Heart left ventricle (tissue), 16 donors: ENCODE measurements around the gene RUNX2. TPM values are rescaled to one million over a fixed set of nuclear protein-coding genes. Genes with fewer than 3 reads are reported as not detected.

ENCODE experiments used
- ATAC-seq, 4 donors: fragments of 200-7000 bp; cut with Tn5 transposase; one replicate each; pipeline ENCODE4 v1.9.1; 2020 to 2022; ENCODE audit warnings: moderate library complexity in 4 of 4, mild to moderate bottlenecking in 3 of 4, moderate number of reproducible peaks in 1 of 4
- DNase-seq, 5 donors: peaks; one replicate each; pipeline ENCODE4 v3.0.0-alpha.2; 2020
- H3K27ac ChIP-seq, 12 donors: fragments of 200-600 bp; sonication (generic) in 4 of 12; one replicate each; pipeline versions ENCODE4 v1.5.0 to v1.8.0; 2016 to 2022; ENCODE audit warnings: mild to moderate bottlenecking in 2 of 12
- H3K27me3 ChIP-seq, 9 donors: fragments of 200-600 bp; sonication (generic) in 2 of 9; one replicate each; pipeline versions ENCODE4 v1.5.1 to v1.8.0; 2016 to 2022; ENCODE audit warnings: mild to moderate bottlenecking in 3 of 9
- H3K36me3 ChIP-seq, 9 donors: fragments of 200-600 bp; sonication (generic) in 2 of 9; one replicate each; pipeline versions ENCODE4 v1.5.0 to v1.8.0; 2018 to 2022; ENCODE audit warnings: mild to moderate bottlenecking in 2 of 9
- H3K4me1 ChIP-seq, 12 donors: fragments of 200-600 bp; sonication (generic) in 4 of 12; one replicate each; pipeline versions ENCODE4 v1.5.0 to v1.8.0; 2016 to 2022; ENCODE audit warnings: mild to moderate bottlenecking in 3 of 12
- H3K4me3 ChIP-seq, 12 donors: fragments of 200-600 bp; sonication (generic) in 4 of 12; one replicate each; pipeline versions ENCODE4 v1.5.0 to v1.8.0; 2017 to 2022; ENCODE audit warnings: mild to moderate bottlenecking in 9 of 12, moderate library complexity in 4 of 12
- H3K9me3 ChIP-seq, 12 donors: fragments of 200-600 bp; sonication (generic) in 4 of 12; one replicate each; pipeline versions ENCODE4 v1.5.0 to v1.8.0; 2016 to 2022; ENCODE audit warnings: mild to moderate bottlenecking in 1 of 12
- CTCF ChIP-seq, 12 donors: fragments of 200-600 bp; sonication (generic) in 4 of 12; IDR thresholded peaks; one replicate each; pipeline versions ENCODE4 v1.5.0 to v1.8.0; 2018 to 2022; ENCODE audit warnings: antibody characterized with exemption in 12 of 12, mild to moderate bottlenecking in 5 of 12
- POLR2A ChIP-seq, 2 donors: fragments of 450-650 bp; IDR thresholded peaks; one replicate each; pipeline ENCODE4 v1.6.1; 2017; ENCODE audit warnings: antibody characterized with exemption in 2 of 2, mild to moderate bottlenecking in 2 of 2, moderate library complexity in 2 of 2
- WGBS, 4 donors: extraction: QIAGEN DNeasy Blood & Tissue Kit in 2 of 4; methylation state at CpG; one replicate each; pipeline versions ENCODE4 v1.1.5 to v1.1.7; 2013 to 2018; 5-methylcytosine and 5-hydroxymethylcytosine counted together
- intact Hi-C, 10 donors: fragments of 100-400 bp; cut with DNase I; formaldehyde crosslinking; loops; one replicate each; pipeline versions ENCODE4 v1.11.1 to v1.14.2; 2022
- polyA plus RNA-seq, 2 donors: library from polyadenylated mRNA; stranded (reverse); fragments of 200-250 nt; gene quantifications; one replicate each; pipeline ENCODE4 v1.2.3, GENCODE V29; 2013
- total RNA-seq, 9 donors: library from RNA; depleted of rRNA in 2 of 9; stranded (reverse); fragments of >200 nt in 2 of 9; fragmentation: NEBNext Ultra II Directional in 3 of 9; extraction: Animal tissue kit (Norgen Biotek cat#: 25700) in 3 of 9; gene quantifications; one replicate each; pipeline versions ENCODE4 v1.1.0 to v1.2.4, GENCODE V29; 2016 to 2023
- donor health status: ischemic (EF 13 %, LVEDD 7.1; RV severe dilation, severe dysfunction).
- donor health status: healthy with polysubstance abuse.
- donor health status: DM: no; HTN: yes; CAD: no.
- donor health status: DM: no; HTN: no; CAD: no.
- donor health status: ischemic (EF 25% LVEDD 6.9; RV normal size, moderate dysfunction).
- donor health status: ischemic (EF 25% LVEDD 5.7; RV mildly dilated, moderate dysfunction).
- donor health status: healthy.
- donor health status: DM: yes; HTN: yes; CAD: no.
- donor health status: ischemic (EF 35%, LVEDD 5.7; RV mildly dilated, moderate dysfunction).
- donor health status: nonischemic (EF 11% LVEDD 7.7; RV severe dilation, severe dysfunction).
- donor health status: DM: yes; HTN: yes; CAD: no.
- donor health status: PGD.
- donor health status: ischemic (EF 29% LVEDD 5.4; RV normal size, mild dysfunction).
- donor health status: nonischemic (EF 23%, LVEDD 6.1; RV moderate dilation, normal function).

RUNX2 gene
- total and polyA plus RNA-seq, 11 donors: 0.37 to 3.1 (median 2.0) TPM

- no peak for DNase-seq
- intact Hi-C loops: loop anchor here in 2 of 10 donors (10.0 kb wide), 1 partner anchor 757 kb away; no protein-coding TSS in a partner anchor
Measured at GRCh38 chr6:45411959-45412358, 83.8 kb downstream of the RUNX2 start.

DNA sequence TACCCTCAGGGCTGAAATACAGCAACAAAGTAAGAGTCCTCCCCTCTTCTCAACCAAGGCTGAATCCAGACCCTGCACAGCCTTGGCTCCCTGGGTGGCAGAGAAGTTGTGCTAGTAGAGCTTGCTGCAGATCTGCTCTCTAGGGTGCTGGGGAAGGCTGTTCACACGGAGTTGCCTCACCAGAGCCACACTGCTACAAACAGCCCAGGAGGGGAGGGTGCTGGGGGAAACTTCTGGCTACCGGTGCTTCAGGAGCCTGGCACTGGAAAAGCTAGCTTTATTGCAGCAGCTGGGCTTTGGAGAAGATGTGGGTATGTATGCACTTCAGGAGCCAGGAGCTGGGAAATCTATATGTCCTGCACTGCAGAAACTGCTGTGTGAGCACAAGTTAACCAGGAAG, 87.2 kb downstream of the RUNX2 start:
- DNase-seq: no peak
- intact Hi-C loops: loop anchor here in 7 of 10 donors (5.0 to 10.0 kb wide), 3 partner anchors 758 to 943 kb away; no protein-coding TSS in a partner anchor
- H3K9me3 ChIP-seq: no peaks in the 10 kb centered on the region
- no peak overlapping the region for H3K27ac ChIP-seq
- ATAC-seq: no peak
- no peak overlapping the region for H3K4me3 ChIP-seq
- H3K36me3 ChIP-seq: no peaks in the 10 kb centered on the region
- H3K4me1 ChIP-seq: peaks cover 0 to 12% (median 4%) of the 10 kb centered on the region in 12 donors
- TF ChIP-seq CTCF (IDR thresholded peaks at IDR 0.05): no peak
- no peak for TF ChIP-seq POLR2A (IDR thresholded peaks at IDR 0.05)
- WGBS, 4 donors: 33 to 49% (median 39%) methylated on average over 2 of the region's 2 CpGs
- H3K27me3 ChIP-seq: peaks cover 2 to 38% (median 15%) of the 10 kb centered on the region in 9 donors

More at GRCh38 chr6:45411959-45412358, 83.8 kb downstream of the RUNX2 start:
- ATAC-seq: no peak
- Histone ChIP-seq H3K27ac (no peak overlapping the region), H3K9me3 (no peaks in the 10 kb centered on the region), H3K4me1 (no peaks in the 10 kb centered on the region), H3K4me3 (no peak overlapping the region), H3K27me3 (peaks cover 0 to 18% (median 0%) of the 10 kb centered on the region in 9 donors), H3K36me3 (no peaks in the 10 kb centered on the region)
- 87 to 92% (median 90%) methylated on average over 5 of the region's 5 CpGs for WGBS, 4 donors
- TF ChIP-seq POLR2A (IDR thresholded peaks at IDR 0.05) (no peak), CTCF (IDR thresholded peaks at IDR 0.05) (no peak)

DNA sequence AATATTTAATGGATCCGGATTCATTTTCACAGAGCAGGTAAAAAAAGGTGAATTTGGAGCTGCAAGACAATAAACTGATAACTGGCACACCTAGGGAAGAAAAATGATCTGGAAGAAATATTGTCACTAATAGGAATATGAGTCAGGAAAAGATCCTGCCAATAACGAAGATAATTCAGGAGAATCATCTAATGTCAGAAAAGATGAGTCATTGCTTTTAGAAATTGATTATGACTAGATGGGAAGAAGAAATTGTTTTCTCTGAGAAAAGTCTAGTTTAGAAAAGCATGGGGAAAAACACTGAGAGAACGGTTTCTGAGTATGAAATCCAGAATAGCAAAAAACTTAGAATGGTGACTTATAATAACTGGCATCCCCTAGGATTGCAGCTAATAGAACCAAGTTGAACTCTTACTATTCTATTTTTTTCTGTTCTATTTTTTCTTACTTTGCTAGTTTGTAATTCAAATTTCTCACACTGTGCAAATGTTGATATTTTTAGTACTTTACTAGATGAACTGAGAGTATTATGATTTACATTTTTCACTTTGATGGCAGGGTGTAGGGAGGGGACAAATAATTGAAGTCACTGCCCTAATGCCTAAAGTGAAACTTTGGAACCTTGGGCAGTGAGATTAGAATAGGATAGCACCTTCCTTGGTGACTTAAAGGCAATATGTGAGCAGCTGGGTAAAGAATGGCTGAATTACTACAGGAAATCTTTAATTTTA, 87.8 kb downstream of the RUNX2 start:
- Histone ChIP-seq H3K27me3 (peaks cover 2 to 44% (median 22%) of the 10 kb centered on the region in 9 donors), H3K4me1 (peaks cover 0 to 18% (median 8%) of the 10 kb centered on the region in 12 donors), H3K9me3 (no peaks in the 10 kb centered on the region), H3K36me3 (no peaks in the 10 kb centered on the region), H3K4me3 (no peak overlapping the region), H3K27ac (no peak overlapping the region)
- no peak for TF ChIP-seq POLR2A (IDR thresholded peaks at IDR 0.05)
- no peak for TF ChIP-seq CTCF (IDR thresholded peaks at IDR 0.05)
- ATAC-seq (no peak), DNase-seq (no peak)
- intact Hi-C loops: loop anchor here in 7 of 10 donors (5.0 to 10.0 kb wide), 3 partner anchors 759 to 944 kb away; no protein-coding TSS in a partner anchor
- WGBS, 4 donors: 69 to 77% (median 73%) methylated on average over 3 of the region's 3 CpGs

DNA sequence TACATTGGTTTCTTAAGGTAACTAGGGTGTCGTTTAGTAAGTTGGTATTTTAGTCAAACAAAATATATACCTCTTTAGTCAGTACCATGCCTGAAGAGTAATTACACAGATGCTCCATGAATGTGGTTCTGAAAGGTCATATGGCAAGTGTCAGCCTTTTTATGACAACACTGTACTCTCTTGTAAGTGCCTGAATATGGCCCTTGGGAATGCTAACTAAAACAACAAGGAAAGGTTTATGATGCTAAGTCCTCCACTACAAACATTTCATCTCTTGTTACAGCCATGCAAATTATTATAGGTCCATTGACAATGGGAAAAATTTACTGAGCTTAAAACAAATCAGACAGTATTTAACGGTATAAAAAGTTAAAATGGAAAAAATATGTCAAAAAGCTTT, 88.6 kb downstream of the RUNX2 start:
- Histone ChIP-seq H3K27ac (no peak overlapping the region), H3K4me1 (peaks cover 0 to 26% (median 14%) of the 10 kb centered on the region in 12 donors), H3K4me3 (no peak overlapping the region), H3K36me3 (no peaks in the 10 kb centered on the region), H3K9me3 (no peaks in the 10 kb centered on the region), H3K27me3 (peaks cover 2 to 52% (median 27%) of the 10 kb centered on the region in 9 donors)
- TF ChIP-seq CTCF (IDR thresholded peaks at IDR 0.05): no peak
- TF ChIP-seq POLR2A (IDR thresholded peaks at IDR 0.05): no peak
- intact Hi-C loops: loop anchor here in 7 of 10 donors (5.0 to 10.0 kb wide), 3 partner anchors 759 to 944 kb away; no protein-coding TSS in a partner anchor
- ATAC-seq (no peak), DNase-seq (no peak)
- WGBS, 4 donors: 70 to 90% (median 83%) methylated on average over 2 of the region's 2 CpGs
